Brain microvascular endothelial cell (primary cell): ENCODE measurements around the gene PIR.

Experiments used
- DNase-seq: peaks from one replicate; pipeline ENCODE4 v3.0.0-alpha.2; 2020
- H3K27ac ChIP-seq: fragments of 250-450 bp; sonication (Bioruptor Pico); 2 replicates; pipeline ENCODE4 v1.5.1; 2020; ENCODE audit warnings: mild to moderate bottlenecking, moderate library complexity
- H3K27me3 ChIP-seq: fragments of 250-450 bp; sonication (Bioruptor Pico); replicated peaks from 2 replicates; pipeline ENCODE4 v1.5.1; 2020; ENCODE audit warnings: mild to moderate bottlenecking
- H3K36me3 ChIP-seq: fragments of 250-450 bp; sonication (Bioruptor Pico); replicated peaks from 2 replicates; pipeline ENCODE4 v1.5.1; 2020; ENCODE audit warnings: mild to moderate bottlenecking
- H3K4me3 ChIP-seq: 2 replicates; pipeline ENCODE4 v1.5.1; 2011; ENCODE audit warnings: low read depth, mild to moderate bottlenecking, control low read depth, low read length, moderate library complexity
- in situ Hi-C: cut with HindIII; loops from 2 replicates; pipeline ENCODE4 v1.10.0; 2017; ENCODE audit warnings: low sequenced_read_pairs, low pct_ligation_motif_present
- TF ChIP-seq, protein P1 (sequence below): IDR thresholded peaks from 2 replicates; pipeline ENCODE4 v1.5.1; 2011; ENCODE audit warnings: low read depth, mild to moderate bottlenecking, moderate library complexity, low read length, control low read depth, inconsistent platforms; ENCODE audit errors: missing control alignments

PIR gene

DNA sequence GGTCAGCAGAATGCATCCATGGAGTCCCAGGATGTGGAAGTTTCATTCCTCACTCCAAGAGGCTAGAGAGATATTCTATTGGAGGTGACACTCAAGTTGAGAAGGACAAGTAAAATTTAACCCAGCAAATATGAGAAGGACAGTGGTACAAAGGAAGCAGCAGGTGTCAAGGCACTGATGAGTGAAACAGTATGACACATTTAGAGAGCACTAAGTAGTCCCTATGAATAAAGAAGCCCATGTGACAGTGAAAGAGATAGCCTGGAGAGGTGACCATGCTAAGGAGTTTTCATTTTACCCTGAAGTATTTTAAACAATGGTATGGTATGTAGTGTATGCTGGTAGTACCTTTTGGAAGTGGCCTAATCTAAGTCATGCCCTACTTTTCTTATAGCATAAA lies 16.7 kb upstream of the PIR start:
- in situ Hi-C loops = no loop called here
- Histone ChIP-seq H3K27me3 (no peaks in the 10 kb centered on the region), H3K27ac (no peak overlapping the region), H3K36me3 (no peaks in the 10 kb centered on the region), H3K4me3 (no peak overlapping the region)
- DNase-seq = no peak
- TF ChIP-seq, protein P1, sequence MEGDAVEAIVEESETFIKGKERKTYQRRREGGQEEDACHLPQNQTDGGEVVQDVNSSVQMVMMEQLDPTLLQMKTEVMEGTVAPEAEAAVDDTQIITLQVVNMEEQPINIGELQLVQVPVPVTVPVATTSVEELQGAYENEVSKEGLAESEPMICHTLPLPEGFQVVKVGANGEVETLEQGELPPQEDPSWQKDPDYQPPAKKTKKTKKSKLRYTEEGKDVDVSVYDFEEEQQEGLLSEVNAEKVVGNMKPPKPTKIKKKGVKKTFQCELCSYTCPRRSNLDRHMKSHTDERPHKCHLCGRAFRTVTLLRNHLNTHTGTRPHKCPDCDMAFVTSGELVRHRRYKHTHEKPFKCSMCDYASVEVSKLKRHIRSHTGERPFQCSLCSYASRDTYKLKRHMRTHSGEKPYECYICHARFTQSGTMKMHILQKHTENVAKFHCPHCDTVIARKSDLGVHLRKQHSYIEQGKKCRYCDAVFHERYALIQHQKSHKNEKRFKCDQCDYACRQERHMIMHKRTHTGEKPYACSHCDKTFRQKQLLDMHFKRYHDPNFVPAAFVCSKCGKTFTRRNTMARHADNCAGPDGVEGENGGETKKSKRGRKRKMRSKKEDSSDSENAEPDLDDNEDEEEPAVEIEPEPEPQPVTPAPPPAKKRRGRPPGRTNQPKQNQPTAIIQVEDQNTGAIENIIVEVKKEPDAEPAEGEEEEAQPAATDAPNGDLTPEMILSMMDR = no peak

DNA sequence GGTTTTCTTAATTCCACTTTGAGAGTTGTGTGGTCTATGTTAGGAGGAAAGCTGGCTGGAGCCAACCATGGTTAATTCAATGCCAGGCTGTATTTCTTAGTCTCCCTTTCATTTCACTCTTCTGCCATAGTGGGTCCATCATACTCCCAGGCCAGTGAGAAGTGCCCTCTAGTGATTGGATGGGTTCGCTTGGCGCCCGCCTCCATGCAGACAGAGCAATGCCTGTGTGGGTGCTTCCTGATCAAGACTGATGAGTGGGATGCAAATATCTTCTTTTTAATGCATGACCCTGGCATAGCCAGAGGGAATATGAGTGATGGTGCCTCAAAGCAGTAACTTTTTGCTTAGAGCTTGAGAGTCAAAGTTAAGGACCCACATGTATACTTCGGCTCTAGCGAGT lies 13.9 kb upstream of the PIR start:
- in situ Hi-C loops = no loop called here
- no peak overlapping the region for H3K4me3 ChIP-seq
- no peaks in the 10 kb centered on the region for H3K27me3 ChIP-seq
- TF ChIP-seq, protein P1 = no peak
- DNase-seq = no peak
- no peak overlapping the region for H3K27ac ChIP-seq
- no peaks in the 10 kb centered on the region for H3K36me3 ChIP-seq

DNA sequence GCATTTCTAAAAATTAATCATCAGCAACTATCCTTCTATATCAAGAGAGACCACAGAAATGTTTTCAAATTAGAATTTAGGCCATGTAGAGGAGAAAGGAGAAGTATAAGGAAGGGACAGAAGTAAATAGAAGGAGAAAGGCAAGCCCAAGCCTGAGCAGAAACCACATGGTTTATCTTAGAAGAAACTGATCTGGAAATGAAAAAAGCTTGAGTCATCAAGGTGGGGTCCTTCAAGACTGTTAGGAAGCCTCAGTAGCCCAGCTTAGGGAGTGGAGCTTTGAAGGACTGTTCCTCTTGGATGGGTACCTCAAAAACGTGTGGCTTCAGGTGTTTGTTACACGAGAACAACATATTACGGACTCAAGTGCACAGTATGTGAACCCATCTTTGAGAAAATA lies 12.0 kb upstream of the PIR start:
- TF ChIP-seq, protein P1 = no peak
- in situ Hi-C loops = no loop called here
- no peak for DNase-seq
- no peaks in the 10 kb centered on the region for H3K36me3 ChIP-seq
- H3K27me3 ChIP-seq = no peaks in the 10 kb centered on the region
- no peak overlapping the region for H3K27ac ChIP-seq
- H3K4me3 ChIP-seq = no peak overlapping the region

DNA sequence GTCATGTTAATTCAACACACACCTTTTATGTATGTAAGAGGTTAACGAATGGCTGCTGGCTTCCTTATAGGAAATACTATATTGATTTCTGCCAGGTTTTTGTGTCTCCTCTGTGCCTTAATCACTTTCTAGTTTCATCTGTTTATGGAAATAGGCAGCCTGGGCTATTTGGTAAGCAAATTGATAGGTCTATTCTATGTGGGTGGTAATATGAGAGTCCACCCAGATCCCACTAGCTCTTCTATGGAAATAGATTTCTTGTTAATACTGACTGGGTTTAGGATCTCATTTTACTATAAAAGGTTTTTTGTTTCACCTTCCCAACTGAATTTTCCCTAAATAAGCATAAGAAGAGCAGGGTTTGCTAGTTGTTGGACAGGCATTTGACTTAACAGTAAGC lies 11.5 kb upstream of the PIR start:
- Histone ChIP-seq H3K4me3 (no peak overlapping the region), H3K36me3 (no peaks in the 10 kb centered on the region), H3K27ac (no peak overlapping the region), H3K27me3 (no peaks in the 10 kb centered on the region)
- TF ChIP-seq, protein P1 = no peak
- in situ Hi-C loops = no loop called here
- no peak for DNase-seq

DNA sequence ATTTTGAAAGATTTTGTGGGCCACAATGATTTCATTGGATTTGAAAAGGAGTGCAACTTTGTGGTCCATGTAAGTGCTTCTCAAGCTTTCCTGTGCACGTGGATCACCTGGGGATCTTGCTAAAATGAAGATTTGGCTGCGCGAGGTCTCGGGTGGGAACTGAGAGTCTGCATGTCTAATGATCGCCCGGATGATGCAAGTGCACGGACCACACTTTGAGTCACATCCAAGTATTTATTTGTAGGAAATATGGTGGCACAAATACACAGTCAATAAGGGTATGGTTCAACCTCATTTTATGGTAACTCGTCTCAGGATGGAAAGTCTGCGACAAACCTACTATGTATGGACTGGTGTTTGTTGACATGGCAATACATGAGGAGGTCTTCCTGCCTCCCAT lies 8.4 kb upstream of the PIR start:
- DNase-seq = no peak
- no peak overlapping the region for H3K27ac ChIP-seq
- in situ Hi-C loops = no loop called here
- TF ChIP-seq, protein P1 = no peak
- no peak overlapping the region for H3K4me3 ChIP-seq
- H3K27me3 ChIP-seq = no peaks in the 10 kb centered on the region
- no peaks in the 10 kb centered on the region for H3K36me3 ChIP-seq

DNA sequence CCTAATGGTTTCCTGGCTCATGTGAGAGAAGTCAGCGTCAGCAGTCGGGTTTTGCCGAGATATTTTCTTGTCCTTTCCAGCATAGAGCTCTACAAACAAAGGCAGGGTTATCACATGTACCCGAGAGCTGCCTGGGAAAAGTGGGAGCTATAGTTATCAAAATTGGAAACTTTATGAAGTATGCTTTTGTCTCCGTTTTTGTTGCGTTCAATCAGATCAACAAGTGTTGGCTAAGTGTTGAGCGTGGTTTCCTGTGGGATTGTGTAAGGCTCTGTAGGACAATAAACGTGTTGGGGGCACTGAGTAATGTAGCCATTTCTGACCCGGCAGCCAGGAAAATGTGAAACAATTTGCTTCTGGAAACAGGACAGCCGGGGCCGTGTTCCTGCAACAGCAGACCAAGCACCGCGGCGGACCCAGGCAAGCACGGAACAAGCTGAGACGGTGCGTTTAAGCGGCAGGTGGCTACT lies 7.4 kb upstream of the PIR start, which contains the start of gene BMX:
BMX (plus strand) TSS at position 311 of the 470 bp plus-strand sequence. CDS start 7,547 bp downstream, outside the sequence.
- no peak for DNase-seq
- no peaks in the 10 kb centered on the region for H3K27me3 ChIP-seq
- no peaks in the 10 kb centered on the region for H3K36me3 ChIP-seq
- H3K4me3 ChIP-seq = no peak within 1 kb of the TSS
- in situ Hi-C loops = no loop called here
- TF ChIP-seq, protein P1 = no peak
- no peak within 1 kb of the TSS for H3K27ac ChIP-seq
